Naive thymus-derived CD4-positive, alpha-beta T cell (primary cell): ENCODE measurements around the gene HDAC4. TPM values are rescaled to one million over a fixed set of nuclear protein-coding genes. Genes with fewer than 3 reads are reported as not detected.

ENCODE experiments used
- ATAC-seq: fragments of 150-1000 bp; cut with Tn5 transposase; 2 replicates; pipeline ENCODE4 v1.10.0; 2021; ENCODE audit warnings: mild to moderate bottlenecking, moderate library complexity
- CTCF ChIA-PET: fragments of 350-600 bp; sonication (Branson Sonifier 250); formaldehyde crosslinking; loops from one replicate; lab custom pipeline; 2021; ENCODE audit warnings: antibody characterized with exemption; lab: Charles Lee
- POLR2A ChIA-PET: fragments of 350-600 bp; sonication (Branson Sonifier 250); formaldehyde crosslinking; loops from one replicate; lab custom pipeline; 2021; ENCODE audit warnings: antibody characterized with exemption, inconsistent platforms; lab: Charles Lee
- DNase-seq, 9 donors: peaks; one replicate each; pipeline versions ENCODE4 v3.0.0 to v3.0.0-alpha.2; 2020 to 2022; ENCODE audit warnings: mixed read lengths in 1 of 9
- H3K27ac ChIP-seq: one replicate; pipeline ENCODE4 v1.7.0; 2013; ENCODE audit warnings: mild to moderate bottlenecking, low read depth, low read length, moderate library complexity
- H3K27me3 ChIP-seq, 2 donors: one replicate each; pipeline ENCODE4 v1.7.0; 2013; ENCODE audit warnings: low read length in 2 of 2, mild to moderate bottlenecking in 2 of 2, moderate library complexity in 2 of 2; ENCODE audit not compliant: control insufficient read depth in 2 of 2, insufficient read depth in 2 of 2
- H3K36me3 ChIP-seq, 3 experiments: 1 replicate in 2 of 3; 2 replicates in 1 of 3; pipeline ENCODE4 v1.7.0; 2013; ENCODE audit warnings: low read length in 3 of 3, mild to moderate bottlenecking in 3 of 3, moderate library complexity in 1 of 3; ENCODE audit not compliant: insufficient read depth in 3 of 3, control insufficient read depth in 2 of 3
- H3K4me1 ChIP-seq, 2 donors: one replicate each; pipeline ENCODE4 v1.7.0; 2013; ENCODE audit warnings: low read length in 2 of 2, mild to moderate bottlenecking in 2 of 2, moderate library complexity in 1 of 2; ENCODE audit not compliant: control insufficient read depth in 2 of 2, insufficient read depth in 2 of 2
- H3K4me3 ChIP-seq: 2 replicates; pipeline ENCODE4 v1.7.0; 2013; ENCODE audit warnings: mild to moderate bottlenecking, low read length
- H3K9me3 ChIP-seq, 3 experiments: 1 replicate in 2 of 3; 2 replicates in 1 of 3; pipeline ENCODE4 v1.7.0; 2013; ENCODE audit warnings: low read length in 3 of 3; ENCODE audit not compliant: control insufficient read depth in 2 of 3
- H3K27ac Mint-ChIP-seq, 9 donors: one replicate each; pipeline ENCODE4 v1.8.0; 2020 to 2022; ENCODE audit warnings: mixed read lengths in 9 of 9, mild to moderate bottlenecking in 8 of 9, moderate library complexity in 5 of 9, inconsistent platforms in 2 of 9
- H3K27me3 Mint-ChIP-seq, 5 donors: one replicate each; pipeline ENCODE4 v1.8.0; 2021 to 2022; ENCODE audit warnings: mixed read lengths in 5 of 5, mild to moderate bottlenecking in 1 of 5
- H3K36me3 Mint-ChIP-seq, 5 donors: one replicate each; pipeline ENCODE4 v1.8.0; 2020 to 2022; ENCODE audit warnings: mixed read lengths in 5 of 5, mild to moderate bottlenecking in 3 of 5, inconsistent platforms in 1 of 5
- H3K4me1 Mint-ChIP-seq, 7 donors: one replicate each; pipeline ENCODE4 v1.8.0; 2020 to 2022; ENCODE audit warnings: mixed read lengths in 7 of 7, mild to moderate bottlenecking in 3 of 7, inconsistent platforms in 1 of 7
- H3K4me3 Mint-ChIP-seq, 10 donors: one replicate each; pipeline ENCODE4 v1.8.0; 2020 to 2022; ENCODE audit warnings: mild to moderate bottlenecking in 10 of 10, mixed read lengths in 10 of 10, moderate library complexity in 6 of 10, inconsistent platforms in 2 of 10
- H3K9me3 Mint-ChIP-seq, 11 donors: one replicate each; pipeline ENCODE4 v1.8.0; 2020 to 2022; ENCODE audit warnings: mixed read lengths in 11 of 11, mild to moderate bottlenecking in 4 of 11, inconsistent platforms in 1 of 11, moderate library complexity in 1 of 11
- intact Hi-C, 2 donors: fragments of 100-400 bp; cut with micrococcal nuclease; formaldehyde crosslinking; loops; one replicate each; pipeline ENCODE4 v1.15.1; 2023
- polyA plus RNA-seq, 2 donors: library from polyadenylated mRNA; unstranded; fragments of 300-500 nt; fragmentation: Illumina TruSeq; gene quantifications; one replicate each; pipeline ENCODE4 v1.2.3, GENCODE V29; 2021
- total RNA-seq, 6 experiments: library from RNA in 5 of 6; stranded (reverse) in 5 of 6; gene quantifications; 1 replicate in 5 of 6; 2 replicates in 1 of 6; pipeline ENCODE4 v1.2.3 and lab custom pipeline; 2021 to 2026

The HDAC4 gene
- total and polyA plus RNA-seq, 7 experiments from 2014 or later, result 7.4 to 101 (median 55.3) TPM

- Histone ChIP-seq H3K4me1 (no peaks in the 10 kb centered on the region), H3K27ac (no peak overlapping the region), H3K9me3 (no peaks in the 10 kb centered on the region), H3K36me3 (no peaks in the 10 kb centered on the region), H3K27me3 (no peaks in the 10 kb centered on the region), H3K4me3 (no peak overlapping the region)
- DNase-seq (no peak), ATAC-seq (no peak)
- Mint-ChIP-seq H3K9me3 (peaks cover 0 to 6% (median 0%) of the 10 kb centered on the region in 11 donors), H3K4me3 (no peak overlapping the region), H3K36me3 (no peaks in the 10 kb centered on the region), H3K27me3 (peaks cover 0 to 15% (median 10%) of the 10 kb centered on the region in 5 donors), H3K4me1 (no peaks in the 10 kb centered on the region), H3K27ac (no peak overlapping the region)
- intact Hi-C loops, result no loop called here
- POLR2A ChIA-PET, result no interaction called here
- CTCF ChIA-PET, result no interaction called here
Observed at GRCh38 chr2:239018271-239019182, 382.3 kb downstream of the HDAC4 start.

- Mint-ChIP-seq H3K9me3 (peaks cover 0 to 6% (median 0%) of the 10 kb centered on the region in 11 donors), H3K27me3 (peaks cover 0 to 19% (median 10%) of the 10 kb centered on the region in 5 donors), H3K27ac (no peak overlapping the region), H3K4me3 (no peak overlapping the region), H3K36me3 (no peaks in the 10 kb centered on the region), H3K4me1 (no peaks in the 10 kb centered on the region)
- H3K9me3 ChIP-seq, result no peaks in the 10 kb centered on the region
- intact Hi-C loops, result no loop called here
- H3K4me3 ChIP-seq, result no peak overlapping the region
- ChIA-PET POLR2A (no interaction called here), CTCF (no interaction called here)
- ATAC-seq (no peak), DNase-seq (no peak)
- H3K4me1 ChIP-seq, result no peaks in the 10 kb centered on the region
- H3K27ac ChIP-seq, result no peak overlapping the region
- H3K27me3 ChIP-seq, result no peaks in the 10 kb centered on the region
- H3K36me3 ChIP-seq, result no peaks in the 10 kb centered on the region
Observed at GRCh38 chr2:239017491-239018098, 383.2 kb downstream of the HDAC4 start.

- H3K4me1 ChIP-seq, result no peaks in the 10 kb centered on the region
- H3K36me3 Mint-ChIP-seq, result no peaks in the 10 kb centered on the region
- H3K9me3 ChIP-seq, result no peaks in the 10 kb centered on the region
- DNase-seq (no peak), ATAC-seq (no peak)
- H3K27me3 Mint-ChIP-seq, result peaks cover 0 to 17% (median 13%) of the 10 kb centered on the region in 5 donors
- H3K4me3 Mint-ChIP-seq, result no peak overlapping the region
- CTCF ChIA-PET, result no interaction called here
- H3K9me3 Mint-ChIP-seq, result peaks cover 0 to 6% (median 0%) of the 10 kb centered on the region in 11 donors
- intact Hi-C loops, result no loop called here
- H3K27ac ChIP-seq, result no peak overlapping the region
- no peaks in the 10 kb centered on the region for H3K4me1 Mint-ChIP-seq
- POLR2A ChIA-PET, result no interaction called here
- no peak overlapping the region for H3K4me3 ChIP-seq
- no peaks in the 10 kb centered on the region for H3K27me3 ChIP-seq
- no peak overlapping the region for H3K27ac Mint-ChIP-seq
- no peaks in the 10 kb centered on the region for H3K36me3 ChIP-seq
Observed at GRCh38 chr2:239015901-239016675, 384.7 kb downstream of the HDAC4 start.

- no peaks in the 10 kb centered on the region for H3K36me3 ChIP-seq
- no peak overlapping the region for H3K4me3 Mint-ChIP-seq
- H3K27me3 Mint-ChIP-seq, result peaks cover 0 to 17% (median 13%) of the 10 kb centered on the region in 5 donors
- peaks cover 0 to 6% (median 0%) of the 10 kb centered on the region in 11 donors for H3K9me3 Mint-ChIP-seq
- H3K4me1 Mint-ChIP-seq, result no peaks in the 10 kb centered on the region
- ChIA-PET POLR2A (no interaction called here), CTCF (no interaction called here)
- no peaks in the 10 kb centered on the region for H3K9me3 ChIP-seq
- no peak for ATAC-seq
- no peaks in the 10 kb centered on the region for H3K36me3 Mint-ChIP-seq
- no peak for DNase-seq
- no peaks in the 10 kb centered on the region for H3K4me1 ChIP-seq
- no peak overlapping the region for H3K4me3 ChIP-seq
- no peak overlapping the region for H3K27ac Mint-ChIP-seq
- intact Hi-C loops, result no loop called here
- H3K27ac ChIP-seq, result no peak overlapping the region
- H3K27me3 ChIP-seq, result no peaks in the 10 kb centered on the region
Observed at GRCh38 chr2:239015218-239015900, 385.5 kb downstream of the HDAC4 start.

GRCh38 chr2:239014458-239015217 is 386.2 kb downstream of the HDAC4 start:
- POLR2A ChIA-PET, result no interaction called here
- ATAC-seq, result no peak

GRCh38 chr2:239013678-239013976 is 387.2 kb downstream of the HDAC4 start:
- Histone ChIP-seq H3K9me3 (no peaks in the 10 kb centered on the region), H3K27me3 (no peaks in the 10 kb centered on the region), H3K4me1 (no peaks in the 10 kb centered on the region), H3K4me3 (no peak overlapping the region), H3K36me3 (no peaks in the 10 kb centered on the region), H3K27ac (no peak overlapping the region)
- H3K9me3 Mint-ChIP-seq, result peaks cover 0 to 2% (median 0%) of the 10 kb centered on the region in 11 donors
- POLR2A ChIA-PET, result no interaction called here
- no peaks in the 10 kb centered on the region for H3K36me3 Mint-ChIP-seq
- no peak for DNase-seq
- CTCF ChIA-PET, result no interaction called here
- no peak overlapping the region for H3K27ac Mint-ChIP-seq
- peaks cover 2 to 19% (median 10%) of the 10 kb centered on the region in 5 donors for H3K27me3 Mint-ChIP-seq
- no peak overlapping the region for H3K4me3 Mint-ChIP-seq
- H3K4me1 Mint-ChIP-seq, result no peaks in the 10 kb centered on the region
- intact Hi-C loops, result no loop called here
- no peak for ATAC-seq

More at GRCh38 chr2:239014458-239015217, 386.2 kb downstream of the HDAC4 start:
- Mint-ChIP-seq H3K4me3 (no peak overlapping the region), H3K4me1 (no peaks in the 10 kb centered on the region), H3K27ac (no peak overlapping the region), H3K27me3 (peaks cover 0 to 12% (median 7%) of the 10 kb centered on the region in 5 donors), H3K36me3 (no peaks in the 10 kb centered on the region), H3K9me3 (peaks cover 0 to 3% (median 0%) of the 10 kb centered on the region in 11 donors)
- intact Hi-C loops, result no loop called here
- Histone ChIP-seq H3K4me3 (no peak overlapping the region), H3K27ac (no peak overlapping the region), H3K27me3 (no peaks in the 10 kb centered on the region), H3K4me1 (no peaks in the 10 kb centered on the region), H3K36me3 (no peaks in the 10 kb centered on the region), H3K9me3 (no peaks in the 10 kb centered on the region)
- no peak for DNase-seq
- CTCF ChIA-PET, result interaction anchor here (0.7 kb wide), 1 partner anchor 926 kb away, joined by 4 read pairs; no protein-coding TSS in a partner anchor
